Measurements from ENCODE around the gene FRS2.
A peak's percentile ranks its signal among the peaks of the same experiment; 100 is the strongest.

FRS2 gene

DNA sequence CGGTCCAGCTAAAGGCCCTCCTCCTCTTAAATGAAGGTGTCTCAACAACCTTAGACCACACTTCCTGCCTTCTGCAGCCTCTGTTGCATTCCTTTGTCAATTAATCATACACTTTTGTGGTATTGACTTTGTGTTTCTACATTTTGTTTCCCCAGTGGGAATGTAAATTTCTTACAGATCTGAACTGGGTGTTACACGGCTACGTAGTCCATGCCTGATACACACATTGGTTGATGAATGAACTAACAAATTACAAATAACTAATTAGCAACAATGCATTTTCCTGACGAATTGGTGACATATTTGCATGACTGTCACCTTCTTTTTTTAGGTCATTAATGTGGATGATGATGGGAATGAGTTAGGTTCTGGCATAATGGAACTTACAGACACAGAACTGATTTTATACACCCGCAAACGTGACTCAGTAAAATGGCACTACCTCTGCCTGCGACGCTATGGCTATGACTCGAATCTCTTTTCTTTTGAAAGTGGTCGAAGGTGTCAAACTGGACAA lies 99.9 kb downstream of the FRS2 start:
- no peak overlapping the region for H2AK5ac ChIP-seq (ENCODE audit: low read length, severe bottlenecking)
- no peak overlapping the region for H3K14ac ChIP-seq (ENCODE audit: low read length in 2 of 2)
- peaks cover 1% of the 10 kb centered on the region for H3K4me1 ChIP-seq (ENCODE audit: control insufficient read depth, insufficient read depth, low read depth, low read length)
- H3K4me3 ChIP-seq (ENCODE audit: insufficient read depth in 1 of 2, low read depth in 1 of 2, low read length in 2 of 2), result no peak overlapping the region
- no peak overlapping the region for H2BK120ac ChIP-seq (ENCODE audit: low read depth, low read length)
- H2BK15ac ChIP-seq (ENCODE audit: low read depth, poor library complexity, severe bottlenecking), result no peak overlapping the region
- H3K36me3 ChIP-seq (ENCODE audit: control insufficient read depth in 1 of 2, insufficient read depth in 2 of 2, low read depth in 1 of 2, low read length in 2 of 2), result peaks cover 13 to 74% of the 10 kb centered on the region in 2 experiments
- no peak overlapping the region for H2BK12ac ChIP-seq (ENCODE audit: low read length in 2 of 2)
- H3K4ac ChIP-seq (ENCODE audit: low read depth in 1 of 2, low read length in 2 of 2), result no peak overlapping the region
- H3K79me1 ChIP-seq (replicated peaks; ENCODE audit: low read length, poor library complexity, severe bottlenecking), result peaks cover 10% of the 10 kb centered on the region
- no peak overlapping the region for H3K23ac ChIP-seq (ENCODE audit: low read length in 2 of 2)
- H3K27ac ChIP-seq (ENCODE audit: low read length, poor library complexity, severe bottlenecking), result peak overlapping the region; percentile 5
- no peak overlapping the region for H2BK5ac ChIP-seq (ENCODE audit: low read depth, low read length, poor library complexity, severe bottlenecking)
- H2AFZ ChIP-seq (ENCODE audit: low read depth, low read length), result no peak overlapping the region
- no peak for DNase-seq
- H4K8ac ChIP-seq (ENCODE audit: low read length), result no peak overlapping the region
- H3K9me3 ChIP-seq (ENCODE audit: control insufficient read depth, low read length), result no peaks in the 10 kb centered on the region
- no peak overlapping the region for H4K91ac ChIP-seq (ENCODE audit: low read length)
- no peaks in the 10 kb centered on the region for H3K27me3 ChIP-seq (ENCODE audit: control insufficient read depth in 1 of 2, insufficient read depth in 1 of 2, low read length in 2 of 2)
- H3K4me2 ChIP-seq (ENCODE audit: low read length, poor library complexity, severe bottlenecking), result no peak overlapping the region
- no peak overlapping the region for H3K18ac ChIP-seq (ENCODE audit: low read depth in 1 of 2, low read length in 2 of 2)
- 91% methylated on average over 8 of the region's 10 CpGs for WGBS
- peak overlapping the region; percentile 3 for H3K9ac ChIP-seq (ENCODE audit: low read length)

DNA sequence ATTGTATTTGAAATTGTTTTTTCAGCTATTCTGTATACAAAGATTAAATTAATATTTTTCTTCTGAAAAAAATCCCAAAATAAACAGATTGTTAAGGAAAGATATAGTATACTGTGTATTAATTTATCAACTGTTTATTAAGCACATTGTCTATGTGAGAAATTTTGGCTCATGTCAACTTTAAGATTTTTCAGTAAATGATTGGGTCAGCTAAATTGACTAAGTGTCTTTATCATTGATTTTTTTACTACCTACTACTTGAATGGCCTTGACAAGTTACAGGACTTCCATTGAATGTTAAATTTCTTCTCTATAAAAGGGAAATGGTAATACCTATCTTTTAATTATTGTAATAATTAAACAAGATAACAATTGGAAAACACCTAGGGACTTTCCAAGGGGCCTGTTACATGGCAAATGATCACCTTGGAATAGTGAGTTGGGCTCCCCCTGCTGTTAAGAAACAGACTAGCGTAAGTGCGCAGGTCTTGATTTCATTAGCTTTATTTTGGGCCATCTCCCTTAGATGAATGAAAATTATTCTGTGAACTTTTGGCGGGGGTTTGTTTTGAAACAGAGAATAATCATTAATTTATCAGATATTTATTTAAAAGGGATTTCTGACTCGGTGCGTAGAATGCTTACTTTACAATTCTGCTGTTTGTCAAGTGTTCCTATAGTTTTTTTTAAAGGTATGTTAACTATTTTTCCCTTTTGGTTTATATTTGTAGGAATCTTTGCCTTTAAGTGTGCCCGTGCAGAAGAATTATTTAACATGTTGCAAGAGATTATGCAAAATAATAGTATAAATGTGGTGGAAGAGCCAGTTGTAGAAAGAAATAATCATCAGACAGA lies 100.6 kb downstream of the FRS2 start:
- Histone ChIP-seq H3K4ac (ENCODE audit: low read depth in 1 of 2, low read length in 2 of 2) (no peak overlapping the region), H2AK5ac (ENCODE audit: low read length, severe bottlenecking) (no peak overlapping the region), H4K8ac (ENCODE audit: low read length) (no peak overlapping the region), H3K79me1 (replicated peaks; ENCODE audit: low read length, poor library complexity, severe bottlenecking) (peaks cover 10% of the 10 kb centered on the region), H3K14ac (ENCODE audit: low read length in 2 of 2) (no peak overlapping the region), H3K18ac (ENCODE audit: low read depth in 1 of 2, low read length in 2 of 2) (no peak overlapping the region), H3K4me2 (ENCODE audit: low read length, poor library complexity, severe bottlenecking) (no peak overlapping the region), H2BK120ac (ENCODE audit: low read depth, low read length) (no peak overlapping the region), H2BK12ac (ENCODE audit: low read length in 2 of 2) (no peak overlapping the region), H4K91ac (ENCODE audit: low read length) (no peak overlapping the region), H2BK15ac (ENCODE audit: low read depth, poor library complexity, severe bottlenecking) (no peak overlapping the region), H2AFZ (ENCODE audit: low read depth, low read length) (no peak overlapping the region), H3K23ac (ENCODE audit: low read length in 2 of 2) (no peak overlapping the region), H3K9ac (ENCODE audit: low read length) (no peak overlapping the region), H3K27me3 (ENCODE audit: control insufficient read depth in 1 of 2, insufficient read depth in 1 of 2, low read length in 2 of 2) (no peaks in the 10 kb centered on the region), H3K4me1 (ENCODE audit: control insufficient read depth, insufficient read depth, low read depth, low read length) (peaks cover 1% of the 10 kb centered on the region), H3K4me3 (ENCODE audit: insufficient read depth in 1 of 2, low read depth in 1 of 2, low read length in 2 of 2) (no peak overlapping the region), H3K9me3 (ENCODE audit: control insufficient read depth, low read length) (no peaks in the 10 kb centered on the region), H3K36me3 (ENCODE audit: control insufficient read depth in 1 of 2, insufficient read depth in 2 of 2, low read depth in 1 of 2, low read length in 2 of 2) (peaks cover 13 to 76% of the 10 kb centered on the region in 2 experiments), H3K27ac (ENCODE audit: low read length, poor library complexity, severe bottlenecking) (no peak overlapping the region), H2BK5ac (ENCODE audit: low read depth, low read length, poor library complexity, severe bottlenecking) (no peak overlapping the region)
- WGBS, result 50% methylated on average over 4 of the region's 6 CpGs
- peak; percentile 74 for DNase-seq

DNA sequence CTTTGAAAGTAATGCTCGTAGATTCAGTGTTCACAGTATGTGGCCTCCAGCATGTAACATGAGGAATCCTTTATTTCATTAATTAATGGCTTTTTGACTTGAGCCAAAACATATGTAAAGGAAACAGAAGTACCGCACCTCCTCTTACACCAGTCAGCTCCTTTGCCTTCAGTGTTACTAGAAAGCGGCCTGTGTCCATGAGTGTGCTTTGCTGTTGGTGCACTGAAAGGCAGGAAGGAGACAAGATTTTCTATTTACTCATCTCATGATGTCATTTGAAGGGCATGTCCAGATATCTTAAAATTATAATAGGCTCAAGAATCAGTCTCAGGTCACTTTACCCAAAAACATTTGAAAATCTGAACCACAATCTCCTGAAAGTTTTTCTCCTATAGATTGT lies 105.2 kb downstream of the FRS2 start:
- Histone ChIP-seq H2BK5ac (ENCODE audit: low read depth, low read length, poor library complexity, severe bottlenecking) (no peak overlapping the region), H3K9ac (ENCODE audit: low read length) (no peak overlapping the region), H3K23ac (ENCODE audit: low read length in 2 of 2) (no peak overlapping the region), H2AFZ (ENCODE audit: low read depth, low read length) (no peak overlapping the region), H3K4me1 (ENCODE audit: control insufficient read depth, insufficient read depth, low read depth, low read length) (no peaks in the 10 kb centered on the region), H3K4me3 (ENCODE audit: insufficient read depth in 1 of 2, low read depth in 1 of 2, low read length in 2 of 2) (no peak overlapping the region), H3K9me3 (ENCODE audit: control insufficient read depth, low read length) (no peaks in the 10 kb centered on the region), H3K36me3 (ENCODE audit: control insufficient read depth in 1 of 2, insufficient read depth in 2 of 2, low read depth in 1 of 2, low read length in 2 of 2) (peaks cover 15 to 65% of the 10 kb centered on the region in 2 experiments), H2BK120ac (ENCODE audit: low read depth, low read length) (no peak overlapping the region), H4K91ac (ENCODE audit: low read length) (no peak overlapping the region), H4K8ac (ENCODE audit: low read length) (no peak overlapping the region), H3K14ac (ENCODE audit: low read length in 2 of 2) (no peak overlapping the region), H3K27ac (ENCODE audit: low read length, poor library complexity, severe bottlenecking) (no peak overlapping the region), H2BK12ac (ENCODE audit: low read length in 2 of 2) (no peak overlapping the region), H3K4ac (ENCODE audit: low read depth in 1 of 2, low read length in 2 of 2) (no peak overlapping the region), H3K27me3 (ENCODE audit: control insufficient read depth in 1 of 2, insufficient read depth in 1 of 2, low read length in 2 of 2) (no peaks in the 10 kb centered on the region), H2BK15ac (ENCODE audit: low read depth, poor library complexity, severe bottlenecking) (no peak overlapping the region), H3K79me1 (replicated peaks; ENCODE audit: low read length, poor library complexity, severe bottlenecking) (peaks cover 7% of the 10 kb centered on the region), H3K18ac (ENCODE audit: low read depth in 1 of 2, low read length in 2 of 2) (no peak overlapping the region), H3K4me2 (ENCODE audit: low read length, poor library complexity, severe bottlenecking) (no peak overlapping the region), H2AK5ac (ENCODE audit: low read length, severe bottlenecking) (no peak overlapping the region)
- DNase-seq, result no peak
- 100% methylated on average over 2 of the region's 3 CpGs for WGBS

DNA sequence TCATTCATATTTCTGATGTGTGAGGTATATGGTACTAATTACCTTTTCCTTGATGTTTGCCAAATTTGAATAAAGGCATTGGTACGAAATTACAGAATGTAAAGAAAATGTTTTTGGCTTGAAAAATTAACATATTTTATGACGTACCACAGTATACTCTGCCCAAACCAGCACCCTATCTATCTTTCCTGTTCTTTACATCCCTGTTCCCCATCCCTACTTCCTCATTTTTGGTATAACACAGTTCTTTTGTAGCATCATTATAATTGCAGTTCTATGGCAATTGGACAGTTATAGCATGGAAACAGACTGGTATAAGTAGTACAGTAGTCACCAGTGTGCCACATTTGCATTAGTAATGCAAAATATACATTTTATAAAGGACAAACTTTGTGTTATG lies 108.1 kb downstream of the FRS2 start:
- 100% methylated on average over 1 of the region's 2 CpGs for WGBS
- Histone ChIP-seq H3K4ac (ENCODE audit: low read depth in 1 of 2, low read length in 2 of 2) (no peak overlapping the region), H2BK15ac (ENCODE audit: low read depth, poor library complexity, severe bottlenecking) (no peak overlapping the region), H3K9me3 (ENCODE audit: control insufficient read depth, low read length) (no peaks in the 10 kb centered on the region), H3K9ac (ENCODE audit: low read length) (no peak overlapping the region), H2BK12ac (ENCODE audit: low read length in 2 of 2) (no peak overlapping the region), H3K4me2 (ENCODE audit: low read length, poor library complexity, severe bottlenecking) (no peak overlapping the region), H2BK5ac (ENCODE audit: low read depth, low read length, poor library complexity, severe bottlenecking) (no peak overlapping the region), H4K8ac (ENCODE audit: low read length) (no peak overlapping the region), H3K27me3 (ENCODE audit: control insufficient read depth in 1 of 2, insufficient read depth in 1 of 2, low read length in 2 of 2) (no peaks in the 10 kb centered on the region), H3K36me3 (ENCODE audit: control insufficient read depth in 1 of 2, insufficient read depth in 2 of 2, low read depth in 1 of 2, low read length in 2 of 2) (peaks cover 7 to 41% of the 10 kb centered on the region in 2 experiments), H3K27ac (ENCODE audit: low read length, poor library complexity, severe bottlenecking) (no peak overlapping the region), H3K14ac (ENCODE audit: low read length in 2 of 2) (no peak overlapping the region), H3K79me1 (replicated peaks; ENCODE audit: low read length, poor library complexity, severe bottlenecking) (peaks cover 6% of the 10 kb centered on the region), H3K18ac (ENCODE audit: low read depth in 1 of 2, low read length in 2 of 2) (no peak overlapping the region), H3K4me3 (ENCODE audit: insufficient read depth in 1 of 2, low read depth in 1 of 2, low read length in 2 of 2) (no peak overlapping the region), H4K91ac (ENCODE audit: low read length) (no peak overlapping the region), H2AFZ (ENCODE audit: low read depth, low read length) (no peak overlapping the region), H2AK5ac (ENCODE audit: low read length, severe bottlenecking) (no peak overlapping the region), H2BK120ac (ENCODE audit: low read depth, low read length) (no peak overlapping the region), H3K23ac (ENCODE audit: low read length in 2 of 2) (no peak overlapping the region), H3K4me1 (ENCODE audit: control insufficient read depth, insufficient read depth, low read depth, low read length) (no peaks in the 10 kb centered on the region)
- DNase-seq, result no peak

Data from mesenchymal stem cell (in vitro differentiated cells and primary cell).